ENCODE results near the gene RFX5. TPM values are rescaled to one million over a fixed set of nuclear protein-coding genes. Genes with fewer than 3 reads are reported as not detected.

The RFX5 gene
- total RNA-seq, 1 experiment from 2014 or later: 72.7 TPM

- H4K8ac ChIP-seq (replicated peaks; ENCODE audit: insufficient read length, low read depth, low read length): no peak overlapping the region
- no peak for TF ChIP-seq CTCF (conservative IDR thresholded peaks at IDR 0.05)
- H3K27ac ChIP-seq (ENCODE audit: insufficient read length, low read depth, low read length): no peak overlapping the region
- H3K56ac ChIP-seq (ENCODE audit: insufficient read length, low read depth, low read length): no peak overlapping the region
- no peak overlapping the region for H2AFZ ChIP-seq (ENCODE audit: low read length)
- no peak overlapping the region for H3T11ph ChIP-seq (ENCODE audit: low read length)
- no peaks in the 10 kb centered on the region for H4K20me1 ChIP-seq (ENCODE audit: control insufficient read depth, insufficient read depth, insufficient read length)
- peak overlapping the region; percentile 51 to 90 (median 64) for H3K27ac Mint-ChIP-seq
- no peaks in the 10 kb centered on the region; the same call in 1 of the 2 replicates for H3K4me1 ChIP-seq (ENCODE audit: insufficient read depth, low read length)
- peaks cover 15% of the 10 kb centered on the region in 2 experiments for H3K4me1 Mint-ChIP-seq
- peak overlapping the region; percentile 33 for H3K9ac ChIP-seq (ENCODE audit: extremely low read depth, insufficient read length, low read length)
- H3K27me3 ChIP-seq (ENCODE audit: insufficient read depth, low read length): no peaks in the 10 kb centered on the region
- H4K5ac ChIP-seq (ENCODE audit: insufficient read length, low read depth, low read length): no peak overlapping the region
- H3K4ac ChIP-seq (ENCODE audit: low read depth, low read length): no peak overlapping the region
- DNase-seq: no peak
- peak overlapping the region; percentile 88 to 89 for H3K4me3 Mint-ChIP-seq
- no peak overlapping the region for H2BK15ac ChIP-seq (ENCODE audit: low read depth, low read length)
- no peak overlapping the region for H3K14ac ChIP-seq (ENCODE audit: insufficient read depth, low read length)
- no peaks in the 10 kb centered on the region for H3K79me2 ChIP-seq (ENCODE audit: insufficient read depth, low read length)
- no peak overlapping the region for H2BK120ac ChIP-seq (ENCODE audit: low read depth, low read length, poor library complexity, severe bottlenecking)
- H3K18ac ChIP-seq (ENCODE audit: insufficient read length, low read depth, low read length): no peak overlapping the region
- H2BK12ac ChIP-seq (ENCODE audit: insufficient read length, low read depth, low read length): no peak overlapping the region
- WGBS (ENCODE audit: extremely low coverage, insufficient read length, low lambda C conversion rate): no CpG with 5 or more reads among the region's 12 CpGs
- H3K23me2 ChIP-seq (ENCODE audit: insufficient read length, low read depth, low read length, poor library complexity, severe bottlenecking): peaks cover 13% of the 10 kb centered on the region
- peaks cover 8 to 34% (median 19%) of the 10 kb centered on the region in 3 experiments; a peak in 6 of 7 replicates for H3K36me3 Mint-ChIP-seq (ENCODE audit: insufficient read depth in 1 of 3, low read depth in 3 of 3)
- no peaks in the 10 kb centered on the region for H3K79me1 ChIP-seq (ENCODE audit: insufficient read depth, low read depth, low read length, poor library complexity, severe bottlenecking)
- H2BK5ac ChIP-seq (ENCODE audit: insufficient read length, low read length): no peak overlapping the region
- no peaks in the 10 kb centered on the region for H3K9me3 Mint-ChIP-seq
- H2AK5ac ChIP-seq (ENCODE audit: insufficient read length, low read length): no peak overlapping the region
- H3K23ac ChIP-seq (ENCODE audit: insufficient read length, low read depth, low read length): no peak overlapping the region
- H3K4me2 ChIP-seq (ENCODE audit: insufficient read depth, insufficient read length, low read length): peak overlapping the region; percentile 67
- no peaks in the 10 kb centered on the region for H3K9me3 ChIP-seq (ENCODE audit: control insufficient read depth, low read depth, low read length)
- no peak overlapping the region for H2BK20ac ChIP-seq (ENCODE audit: low read depth, low read length, poor library complexity, severe bottlenecking)
- peaks cover 3% of the 10 kb centered on the region; the same call in 1 of the 2 replicates for H3K27me3 Mint-ChIP-seq (ENCODE audit: low read depth)
- H4K91ac ChIP-seq (ENCODE audit: insufficient read length, low read depth, low read length): no peak overlapping the region
These were observed 20.3 kb downstream of the RFX5 start for GRCh38 chr1:151326619-151327222.

All from H9 (cell line).